ENCODE results near the gene WBP1L.

Gene WBP1L

DNA sequence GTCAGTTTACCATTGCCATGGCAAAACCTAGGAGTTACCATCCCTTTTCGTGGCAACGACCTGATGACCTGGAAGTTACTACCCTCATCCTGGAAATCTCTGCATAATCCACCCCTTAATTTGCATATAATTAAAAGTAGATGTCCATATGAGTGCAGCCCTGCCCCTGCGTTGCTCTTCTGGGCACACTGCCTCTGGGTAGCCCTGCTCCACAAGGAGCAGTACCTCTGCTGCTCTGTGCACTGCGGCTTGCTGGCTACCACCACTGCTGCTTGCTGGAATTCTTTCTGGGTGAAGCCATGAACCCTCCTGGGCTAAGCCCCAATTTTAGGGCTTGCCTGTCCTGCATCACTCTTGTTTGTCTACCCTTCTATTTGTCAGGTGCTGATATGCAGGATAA lies 80.9 kb downstream of the WBP1L start:
- DNase-seq (ENCODE audit: low read depth), result no peak
- no peak overlapping the region for H3K4me3 ChIP-seq (ENCODE audit: control insufficient read depth, low read depth, low read length)
- no peak for TF ChIP-seq CTCF (conservative IDR thresholded peaks at IDR 0.05; ENCODE audit: control insufficient read depth, insufficient read depth, low read depth, low read length)

DNA sequence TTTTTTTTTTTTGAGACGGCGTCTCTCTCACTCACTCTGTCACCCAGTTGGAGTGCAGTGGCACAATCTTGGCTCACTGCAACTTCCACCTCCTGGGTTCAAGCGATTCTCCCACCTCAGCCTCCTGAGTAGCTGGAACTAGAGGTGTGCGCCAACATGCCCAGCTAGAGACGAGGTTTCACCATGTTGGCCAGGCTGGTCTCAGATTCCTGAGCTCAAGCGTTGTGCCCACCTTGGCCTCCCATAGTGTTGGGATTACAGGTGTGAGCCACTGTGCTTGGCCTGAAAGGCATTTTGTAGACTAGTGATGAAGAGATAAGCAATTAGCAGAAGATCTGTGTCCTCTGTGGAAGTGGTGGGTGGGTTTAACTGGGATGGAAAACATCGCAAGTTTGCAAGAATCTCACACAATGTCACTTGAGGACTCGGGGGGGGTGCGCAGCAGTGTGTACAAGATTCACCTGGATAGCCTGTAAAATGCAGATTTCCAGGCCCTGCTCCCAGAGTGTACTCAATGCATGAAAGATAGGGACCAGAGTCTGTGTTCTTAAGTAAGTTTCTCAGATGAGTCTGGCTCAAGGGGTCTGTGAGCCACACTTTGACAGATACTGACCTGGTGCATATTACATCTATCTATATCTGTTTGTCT lies 82.5 kb downstream of the WBP1L start:
- TF ChIP-seq CTCF (conservative IDR thresholded peaks at IDR 0.05; ENCODE audit: control insufficient read depth, insufficient read depth, low read depth, low read length), result no peak
- no peak for DNase-seq (ENCODE audit: low read depth)
- no peak overlapping the region for H3K4me3 ChIP-seq (ENCODE audit: control insufficient read depth, low read depth, low read length)

DNA sequence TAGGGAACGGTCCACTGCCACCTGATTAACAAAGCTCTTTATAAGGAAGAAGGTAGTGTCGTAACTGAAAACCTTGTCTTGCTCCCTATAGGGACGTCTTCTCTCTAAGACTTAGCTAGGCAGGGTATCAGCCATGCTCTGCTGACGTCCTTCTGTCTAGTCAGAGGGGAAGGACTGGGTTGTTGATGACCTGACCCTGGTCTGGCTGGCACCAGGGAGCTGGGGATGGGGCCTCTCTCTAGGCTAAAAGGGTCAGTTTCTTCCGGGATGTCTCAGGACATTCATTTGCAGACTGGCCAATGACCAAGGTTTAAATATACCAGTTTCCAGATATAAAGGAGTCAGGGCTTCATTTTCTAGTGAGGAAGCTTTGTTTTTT lies 83.8 kb downstream of the WBP1L start:
- no peak overlapping the region for H3K4me3 ChIP-seq (ENCODE audit: control insufficient read depth, low read depth, low read length)
- TF ChIP-seq CTCF (conservative IDR thresholded peaks at IDR 0.05; ENCODE audit: control insufficient read depth, insufficient read depth, low read depth, low read length), result no peak
- DNase-seq (ENCODE audit: low read depth), result no peak

DNA sequence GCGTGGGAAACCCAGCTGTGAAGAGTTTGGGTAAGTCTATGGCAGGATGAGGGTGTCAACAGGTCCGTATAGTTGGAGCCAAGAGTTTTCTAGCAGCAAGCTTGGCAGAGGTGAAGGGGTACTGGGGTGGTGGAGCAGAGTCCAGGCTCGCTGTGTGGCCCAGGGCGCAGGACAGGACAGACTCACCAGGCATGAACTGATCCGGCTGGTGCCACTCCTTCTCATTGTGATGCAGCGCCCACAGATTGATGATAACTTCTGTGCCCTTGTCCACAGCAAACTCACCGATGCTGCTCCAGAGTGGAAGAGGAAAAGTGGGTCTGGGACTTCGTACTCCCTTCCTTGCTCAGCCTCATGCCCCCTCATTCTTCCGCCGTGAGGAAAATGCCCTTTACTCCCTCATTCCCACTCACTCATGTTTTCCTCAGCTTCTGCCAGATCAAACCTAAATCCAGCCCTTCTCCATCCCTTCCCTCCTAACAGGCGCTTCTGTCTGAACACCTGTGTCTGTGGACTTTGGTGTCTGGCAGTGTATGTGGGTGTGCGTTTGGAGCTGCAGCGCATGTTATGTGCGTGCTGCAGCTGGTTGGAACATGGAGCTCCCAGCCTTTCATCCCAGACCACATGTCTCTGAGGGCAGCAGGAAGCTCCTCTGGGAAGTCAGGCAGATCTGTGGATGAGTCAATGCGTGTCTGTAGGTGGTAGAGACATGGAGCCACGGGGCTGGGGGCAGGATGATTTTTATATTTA lies 87.7 kb downstream of the WBP1L start:
- TF ChIP-seq CTCF (conservative IDR thresholded peaks at IDR 0.05; ENCODE audit: control insufficient read depth, insufficient read depth, low read depth, low read length), result no peak
- H3K4me3 ChIP-seq (ENCODE audit: control insufficient read depth, low read depth, low read length), result no peak overlapping the region
- peak; percentile 66 for DNase-seq (ENCODE audit: low read depth)

DNA sequence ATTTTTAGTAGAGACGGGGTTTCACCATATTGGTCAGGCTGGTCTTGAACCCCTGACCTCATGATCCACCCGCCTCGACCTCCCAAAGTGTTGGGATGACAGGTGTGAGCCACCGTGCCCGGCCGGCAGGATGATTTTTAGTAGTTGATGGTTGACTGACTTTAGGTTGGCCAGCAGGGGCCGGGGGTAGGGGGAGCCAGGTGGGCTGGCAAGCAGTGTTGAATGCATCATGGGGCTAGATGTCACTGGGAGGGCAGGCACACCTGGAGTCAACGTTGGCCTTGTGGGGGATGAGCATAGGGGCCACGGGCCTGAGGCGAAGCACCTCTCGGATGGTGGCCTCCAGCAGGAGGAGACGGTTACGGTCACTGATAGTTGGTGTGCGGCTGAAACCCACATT lies 88.5 kb downstream of the WBP1L start:
- TF ChIP-seq CTCF (conservative IDR thresholded peaks at IDR 0.05; ENCODE audit: control insufficient read depth, insufficient read depth, low read depth, low read length), result no peak
- no peak overlapping the region for H3K4me3 ChIP-seq (ENCODE audit: control insufficient read depth, low read depth, low read length)
- no peak for DNase-seq (ENCODE audit: low read depth)

DNA sequence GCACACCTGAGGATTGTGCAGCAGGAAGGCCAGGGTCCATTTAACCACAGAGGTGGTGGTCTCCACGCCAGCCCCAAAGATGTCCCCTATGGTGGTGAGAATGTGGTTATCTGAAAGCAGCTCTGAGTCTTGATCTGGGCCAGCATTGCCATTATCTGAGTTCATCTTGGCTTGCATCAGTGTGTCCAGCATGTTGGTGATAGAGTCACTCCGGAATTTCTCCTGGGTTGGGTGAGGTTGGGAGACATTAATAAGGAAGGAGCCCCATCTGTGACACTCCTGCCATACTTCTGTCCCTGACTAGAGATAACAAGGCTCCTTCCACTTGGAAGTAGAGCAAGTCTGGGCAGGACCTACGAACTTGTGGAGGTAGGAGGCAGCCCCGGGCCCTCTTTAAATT lies 89.2 kb downstream of the WBP1L start:
- TF ChIP-seq CTCF (conservative IDR thresholded peaks at IDR 0.05; ENCODE audit: control insufficient read depth, insufficient read depth, low read depth, low read length), result no peak
- DNase-seq (ENCODE audit: low read depth), result no peak
- no peak overlapping the region for H3K4me3 ChIP-seq (ENCODE audit: control insufficient read depth, low read depth, low read length)
